HepG2 (cell line): Measurements from ENCODE around the gene ZNF324B. TPM values are rescaled to one million over a fixed set of nuclear protein-coding genes. Genes with fewer than 3 reads are reported as not detected.

Experiments used
- ATF1 ChIP-seq: IDR thresholded peaks from 2 replicates; pipeline ENCODE4 v1.6.1; 2016; ENCODE audit warnings: mild to moderate bottlenecking, control low read depth
- FUBP1 ChIP-seq: sonication (generic); formaldehyde crosslinking; IDR thresholded peaks from 2 replicates; pipeline ENCODE4 v1.5.1; 2020; ENCODE audit warnings: missing genetic modification reagents, mild to moderate bottlenecking, borderline replicate concordance
- GPN1 ChIP-seq: sonication (generic); formaldehyde crosslinking; IDR thresholded peaks from 2 replicates; pipeline ENCODE4 v1.5.1; 2020; ENCODE audit warnings: missing genetic modification reagents, borderline replicate concordance
- IRF2 ChIP-seq: IDR thresholded peaks from 2 replicates; pipeline ENCODE4 v1.6.1; 2018; ENCODE audit warnings: missing genetic modification reagents, missing compliant biosample characterization
- MAF1 ChIP-seq: sonication (generic); formaldehyde crosslinking; IDR thresholded peaks from 2 replicates; pipeline ENCODE4 v1.5.0; 2020; ENCODE audit warnings: missing genetic modification reagents, borderline replicate concordance
- MED1 ChIP-seq: sonication (generic); formaldehyde crosslinking; IDR thresholded peaks from 2 replicates; pipeline ENCODE4 v1.4.0; 2020; ENCODE audit warnings: missing genetic modification reagents
- MTF1 ChIP-seq: sonication (generic); formaldehyde crosslinking; IDR thresholded peaks from 2 replicates; pipeline ENCODE4 v1.5.0; 2020; ENCODE audit warnings: missing genetic modification reagents
- NCOA5 ChIP-seq: sonication (generic); formaldehyde crosslinking; IDR thresholded peaks from 2 replicates; pipeline ENCODE4 v1.4.0; 2020; ENCODE audit warnings: missing genetic modification reagents
- NR2F2 ChIP-seq: IDR thresholded peaks from 2 replicates; pipeline ENCODE4 v1.6.1; 2012; ENCODE audit warnings: low read depth, inconsistent platforms, borderline replicate concordance
- NR3C1 ChIP-seq: sonication (generic); formaldehyde crosslinking; IDR thresholded peaks from 2 replicates; pipeline ENCODE4 v1.4.0; 2020; ENCODE audit warnings: missing genetic modification reagents
- PRMT3 ChIP-seq: sonication (generic); formaldehyde crosslinking; IDR thresholded peaks from 2 replicates; pipeline ENCODE4 v1.8.1; 2022; ENCODE audit warnings: low read depth, mild to moderate bottlenecking, moderate library complexity, missing genetic modification reagents, borderline replicate concordance
- RFXAP ChIP-seq: sonication (generic); formaldehyde crosslinking; IDR thresholded peaks from 2 replicates; pipeline ENCODE4 v1.4.0; 2020; ENCODE audit warnings: missing genetic modification reagents, borderline replicate concordance
- ZKSCAN1 ChIP-seq: fragments of 150-350 bp; IDR thresholded peaks from 2 replicates; pipeline ENCODE4 v1.6.1; 2014; ENCODE audit warnings: low read length
- ZNF205 ChIP-seq: IDR thresholded peaks from 2 replicates; pipeline ENCODE4 v1.6.1; 2018; ENCODE audit warnings: missing biosample characterization, missing genetic modification reagents
- ZNF367 ChIP-seq: sonication (generic); formaldehyde crosslinking; IDR thresholded peaks from 2 replicates; pipeline ENCODE4 v1.4.0; 2020; ENCODE audit warnings: missing genetic modification reagents, borderline replicate concordance
- ZNF496 ChIP-seq: sonication (generic); formaldehyde crosslinking; IDR thresholded peaks from 2 replicates; pipeline ENCODE4 v1.8.1; 2023; ENCODE audit warnings: mild to moderate bottlenecking, moderate library complexity, missing genetic modification reagents; ENCODE audit not compliant: insufficient replicate concordance
- ZNF556 ChIP-seq: sonication (generic); formaldehyde crosslinking; IDR thresholded peaks from 2 replicates; pipeline ENCODE4 v1.4.0; 2020; ENCODE audit warnings: mild to moderate bottlenecking, missing genetic modification reagents, borderline replicate concordance
- ZNF724P ChIP-seq: sonication (generic); formaldehyde crosslinking; IDR thresholded peaks from 2 replicates; pipeline ENCODE4 v1.8.0; 2022; ENCODE audit warnings: missing genetic modification reagents, borderline replicate concordance
- ZNF75D ChIP-seq: sonication (generic); formaldehyde crosslinking; IDR thresholded peaks from 2 replicates; pipeline ENCODE4 v1.8.1; 2023; ENCODE audit warnings: missing genetic modification reagents, mild to moderate bottlenecking, borderline replicate concordance
- ZNF773 ChIP-seq: sonication (generic); formaldehyde crosslinking; IDR thresholded peaks from 2 replicates; pipeline ENCODE4 v1.4.0; 2020; ENCODE audit warnings: missing genetic modification reagents, borderline replicate concordance
- ZSCAN31 ChIP-seq: sonication (generic); formaldehyde crosslinking; IDR thresholded peaks from 2 replicates; pipeline ENCODE4 v1.5.0; 2020; ENCODE audit warnings: low read depth, mild to moderate bottlenecking, missing genetic modification reagents
- polyA plus RNA-seq, 8 experiments: library from polyadenylated mRNA; depleted of rRNA in 3 of 8; stranded (reverse) in 7 of 8; unstranded in 1 of 8; fragments of >200 nt; fragmentation: Illumina TruSeq in 4 of 8; extraction: Trizol in 4 of 8; gene quantifications; 2 replicates each; pipeline versions ENCODE4 v1.2.1 to v1.2.3, GENCODE V29; 2011 to 2016; ENCODE audit warnings: low read depth in 4 of 8, missing spikeins in 1 of 8, mixed read lengths in 1 of 8; ENCODE audit not compliant: insufficient read depth in 1 of 8
- total RNA-seq, 5 experiments: library from RNA; depleted of rRNA; stranded (reverse); fragments of >200 nt; fragmentation: Illumina TruSeq; extraction: Trizol; gene quantifications; 2 replicates each; pipeline ENCODE4 v1.2.3, GENCODE V29; 2016; ENCODE audit warnings: low read depth in 1 of 5
- TF ChIP-seq, protein P1 (sequence below): sonication (generic); formaldehyde crosslinking; IDR thresholded peaks from 2 replicates; pipeline ENCODE4 v1.4.0; 2020; ENCODE audit warnings: missing genetic modification reagents
- TF ChIP-seq, protein P2 (sequence below): sonication (generic); formaldehyde crosslinking; IDR thresholded peaks from 2 replicates; pipeline ENCODE4 v1.4.0; 2020; ENCODE audit warnings: low read depth, mild to moderate bottlenecking, missing genetic modification reagents
- TF ChIP-seq, protein P3 (sequence below): sonication (generic); formaldehyde crosslinking; IDR thresholded peaks from 2 replicates; pipeline ENCODE4 v1.4.0; 2020; ENCODE audit warnings: missing genetic modification reagents, borderline replicate concordance

Gene ZNF324B
- total and polyA plus RNA-seq, 2 of the 13 experiments (the other 11 are each of a cell fraction or from before 2014, with no cell fraction given): 0.53 to 3.0 TPM

- TF ChIP-seq ZNF75D (CRISPR knock-in tag) (no peak), ZNF496 (no peak), ZNF205 (CRISPR knock-in tag) (no peak), GPN1 (no peak), PRMT3 (CRISPR knock-in tag) (no peak), ZNF556 (CRISPR knock-in tag) (0 out of 2 replicates have a peak, but pooled peaks have one; percentile 37), ZNF724P (CRISPR knock-in tag) (0 out of 2 replicates have a peak, but pooled peaks have one; percentile 33), ZSCAN31 (CRISPR knock-in tag) (no peak), ZKSCAN1 (no peak), NCOA5 (no peak), MAF1 (no peak), ZNF367 (CRISPR knock-in tag) (no peak), ZNF773 (CRISPR knock-in tag) (no peak), NR3C1 (no peak), RFXAP (no peak), ATF1 (CRISPR knock-in tag) (peak; percentile 32; the same call in 1 of the 2 replicates), NR2F2 (no peak), IRF2 (peak; percentile 25; the same call in 1 of the 2 replicates), MTF1 (CRISPR knock-in tag) (no peak), MED1 (CRISPR knock-in tag) (peak; percentile 28; the same call in 1 of the 2 replicates), FUBP1 (CRISPR knock-in tag) (no peak)
- TF ChIP-seq, protein P1, sequence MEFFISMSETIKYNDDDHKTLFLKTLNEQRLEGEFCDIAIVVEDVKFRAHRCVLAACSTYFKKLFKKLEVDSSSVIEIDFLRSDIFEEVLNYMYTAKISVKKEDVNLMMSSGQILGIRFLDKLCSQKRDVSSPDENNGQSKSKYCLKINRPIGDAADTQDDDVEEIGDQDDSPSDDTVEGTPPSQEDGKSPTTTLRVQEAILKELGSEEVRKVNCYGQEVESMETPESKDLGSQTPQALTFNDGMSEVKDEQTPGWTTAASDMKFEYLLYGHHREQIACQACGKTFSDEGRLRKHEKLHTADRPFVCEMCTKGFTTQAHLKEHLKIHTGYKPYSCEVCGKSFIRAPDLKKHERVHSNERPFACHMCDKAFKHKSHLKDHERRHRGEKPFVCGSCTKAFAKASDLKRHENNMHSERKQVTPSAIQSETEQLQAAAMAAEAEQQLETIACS (CRISPR knock-in tag): no peak
- TF ChIP-seq, protein P2, sequence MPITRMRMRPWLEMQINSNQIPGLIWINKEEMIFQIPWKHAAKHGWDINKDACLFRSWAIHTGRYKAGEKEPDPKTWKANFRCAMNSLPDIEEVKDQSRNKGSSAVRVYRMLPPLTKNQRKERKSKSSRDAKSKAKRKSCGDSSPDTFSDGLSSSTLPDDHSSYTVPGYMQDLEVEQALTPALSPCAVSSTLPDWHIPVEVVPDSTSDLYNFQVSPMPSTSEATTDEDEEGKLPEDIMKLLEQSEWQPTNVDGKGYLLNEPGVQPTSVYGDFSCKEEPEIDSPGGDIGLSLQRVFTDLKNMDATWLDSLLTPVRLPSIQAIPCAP (CRISPR knock-in tag): no peak
- TF ChIP-seq, protein P3, sequence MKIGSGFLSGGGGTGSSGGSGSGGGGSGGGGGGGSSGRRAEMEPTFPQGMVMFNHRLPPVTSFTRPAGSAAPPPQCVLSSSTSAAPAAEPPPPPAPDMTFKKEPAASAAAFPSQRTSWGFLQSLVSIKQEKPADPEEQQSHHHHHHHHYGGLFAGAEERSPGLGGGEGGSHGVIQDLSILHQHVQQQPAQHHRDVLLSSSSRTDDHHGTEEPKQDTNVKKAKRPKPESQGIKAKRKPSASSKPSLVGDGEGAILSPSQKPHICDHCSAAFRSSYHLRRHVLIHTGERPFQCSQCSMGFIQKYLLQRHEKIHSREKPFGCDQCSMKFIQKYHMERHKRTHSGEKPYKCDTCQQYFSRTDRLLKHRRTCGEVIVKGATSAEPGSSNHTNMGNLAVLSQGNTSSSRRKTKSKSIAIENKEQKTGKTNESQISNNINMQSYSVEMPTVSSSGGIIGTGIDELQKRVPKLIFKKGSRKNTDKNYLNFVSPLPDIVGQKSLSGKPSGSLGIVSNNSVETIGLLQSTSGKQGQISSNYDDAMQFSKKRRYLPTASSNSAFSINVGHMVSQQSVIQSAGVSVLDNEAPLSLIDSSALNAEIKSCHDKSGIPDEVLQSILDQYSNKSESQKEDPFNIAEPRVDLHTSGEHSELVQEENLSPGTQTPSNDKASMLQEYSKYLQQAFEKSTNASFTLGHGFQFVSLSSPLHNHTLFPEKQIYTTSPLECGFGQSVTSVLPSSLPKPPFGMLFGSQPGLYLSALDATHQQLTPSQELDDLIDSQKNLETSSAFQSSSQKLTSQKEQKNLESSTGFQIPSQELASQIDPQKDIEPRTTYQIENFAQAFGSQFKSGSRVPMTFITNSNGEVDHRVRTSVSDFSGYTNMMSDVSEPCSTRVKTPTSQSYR (CRISPR knock-in tag): no peak
Measured at GRCh38 chr19:58466760-58467589, 15.6 kb downstream of the ZNF324B start, which contains the start of gene ZNF324 (continued).
